ENCODE data around the gene TRIM29. TPM values are rescaled to one million over a fixed set of nuclear protein-coding genes. Genes with fewer than 3 reads are reported as not detected.

TRIM29 gene
- total and polyA plus RNA-seq, 2 of the 13 experiments (the other 11 are each of a cell fraction or from before 2014, with no cell fraction given), result 0.86 TPM

DNA sequence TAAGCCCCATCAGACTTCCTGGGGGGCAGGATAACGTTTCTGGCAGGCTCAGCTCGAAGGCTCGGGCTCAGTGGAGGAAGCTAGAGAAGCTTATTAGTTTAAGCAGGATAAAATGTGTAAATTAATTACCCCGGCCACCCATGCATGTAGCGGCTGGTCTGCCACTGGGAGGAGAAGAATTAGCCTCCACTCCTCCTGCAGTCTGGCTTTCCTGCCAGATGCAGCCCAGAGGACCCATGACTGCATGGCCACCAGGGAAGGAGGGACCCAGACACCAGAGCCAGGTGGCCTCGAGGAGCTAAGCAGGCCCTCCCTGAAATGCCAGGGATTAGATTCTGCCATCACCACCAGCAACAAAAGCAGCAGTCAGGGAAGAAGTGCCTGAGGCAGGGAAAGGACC lies 32.3 kb downstream of the TRIM29 start (continued):
- TF ChIP-seq, protein P1, sequence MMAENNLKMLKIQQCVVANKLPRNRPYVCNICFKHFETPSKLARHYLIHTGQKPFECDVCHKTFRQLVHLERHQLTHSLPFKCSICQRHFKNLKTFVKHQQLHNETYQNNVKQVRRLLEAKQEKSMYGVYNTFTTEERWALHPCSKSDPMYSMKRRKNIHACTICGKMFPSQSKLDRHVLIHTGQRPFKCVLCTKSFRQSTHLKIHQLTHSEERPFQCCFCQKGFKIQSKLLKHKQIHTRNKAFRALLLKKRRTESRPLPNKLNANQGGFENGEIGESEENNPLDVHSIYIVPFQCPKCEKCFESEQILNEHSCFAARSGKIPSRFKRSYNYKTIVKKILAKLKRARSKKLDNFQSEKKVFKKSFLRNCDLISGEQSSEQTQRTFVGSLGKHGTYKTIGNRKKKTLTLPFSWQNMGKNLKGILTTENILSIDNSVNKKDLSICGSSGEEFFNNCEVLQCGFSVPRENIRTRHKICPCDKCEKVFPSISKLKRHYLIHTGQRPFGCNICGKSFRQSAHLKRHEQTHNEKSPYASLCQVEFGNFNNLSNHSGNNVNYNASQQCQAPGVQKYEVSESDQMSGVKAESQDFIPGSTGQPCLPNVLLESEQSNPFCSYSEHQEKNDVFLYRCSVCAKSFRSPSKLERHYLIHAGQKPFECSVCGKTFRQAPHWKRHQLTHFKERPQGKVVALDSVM (CRISPR knock-in tag; IDR thresholded peaks at IDR 0.05), result no peak
- no peak for TF ChIP-seq HNRNPL (IDR thresholded peaks at IDR 0.05; ENCODE audit: low read depth, low read length)
- TF ChIP-seq, protein P2, sequence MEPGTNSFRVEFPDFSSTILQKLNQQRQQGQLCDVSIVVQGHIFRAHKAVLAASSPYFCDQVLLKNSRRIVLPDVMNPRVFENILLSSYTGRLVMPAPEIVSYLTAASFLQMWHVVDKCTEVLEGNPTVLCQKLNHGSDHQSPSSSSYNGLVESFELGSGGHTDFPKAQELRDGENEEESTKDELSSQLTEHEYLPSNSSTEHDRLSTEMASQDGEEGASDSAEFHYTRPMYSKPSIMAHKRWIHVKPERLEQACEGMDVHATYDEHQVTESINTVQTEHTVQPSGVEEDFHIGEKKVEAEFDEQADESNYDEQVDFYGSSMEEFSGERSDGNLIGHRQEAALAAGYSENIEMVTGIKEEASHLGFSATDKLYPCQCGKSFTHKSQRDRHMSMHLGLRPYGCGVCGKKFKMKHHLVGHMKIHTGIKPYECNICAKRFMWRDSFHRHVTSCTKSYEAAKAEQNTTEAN (CRISPR knock-in tag; conservative IDR thresholded peaks at IDR 0.05), result no peak
- no peak for TF ChIP-seq PITX1 (CRISPR knock-in tag; IDR thresholded peaks at IDR 0.05)
- TF ChIP-seq ZNF337 (CRISPR knock-in tag; IDR thresholded peaks at IDR 0.05; ENCODE audit: borderline replicate concordance, low read depth), result no peak
- no peak for TF ChIP-seq ZNF839 (CRISPR knock-in tag; IDR thresholded peaks at IDR 0.05; ENCODE audit: borderline replicate concordance)
- TF ChIP-seq, protein P3, sequence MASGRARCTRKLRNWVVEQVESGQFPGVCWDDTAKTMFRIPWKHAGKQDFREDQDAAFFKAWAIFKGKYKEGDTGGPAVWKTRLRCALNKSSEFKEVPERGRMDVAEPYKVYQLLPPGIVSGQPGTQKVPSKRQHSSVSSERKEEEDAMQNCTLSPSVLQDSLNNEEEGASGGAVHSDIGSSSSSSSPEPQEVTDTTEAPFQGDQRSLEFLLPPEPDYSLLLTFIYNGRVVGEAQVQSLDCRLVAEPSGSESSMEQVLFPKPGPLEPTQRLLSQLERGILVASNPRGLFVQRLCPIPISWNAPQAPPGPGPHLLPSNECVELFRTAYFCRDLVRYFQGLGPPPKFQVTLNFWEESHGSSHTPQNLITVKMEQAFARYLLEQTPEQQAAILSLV (CRISPR knock-in tag; IDR thresholded peaks at IDR 0.05; ENCODE audit: borderline replicate concordance), result no peak
- no peak for TF ChIP-seq ZNF543 (CRISPR knock-in tag; IDR thresholded peaks at IDR 0.05)

GRCh38 chr11:120104041-120104565 lies 33.8 kb downstream of the TRIM29 start:
- H3K79me2 ChIP-seq (ENCODE audit: insufficient read depth, low read length), result no peaks in the 10 kb centered on the region
- H3K9ac ChIP-seq (ENCODE audit: insufficient read depth, low read depth, low read length), result no peak overlapping the region
- H3K36me3 ChIP-seq (replicated peaks in 1 of 2; ENCODE audit: control insufficient read depth in 1 of 2, insufficient read depth in 2 of 2, low read length in 2 of 2), result no peaks in the 10 kb centered on the region
- no peak for DNase-seq (ENCODE audit: low spot score)
- ChIA-PET POLR2A (no interaction called here), CTCF (ENCODE audit: low intra/inter-chr PET ratio, low total read pairs) (no interaction called here)
- peaks cover 4 to 45% of the 10 kb centered on the region in 2 experiments; a peak in 4 of 5 replicates for H3K27me3 ChIP-seq (ENCODE audit: control insufficient read depth in 1 of 2, insufficient read depth in 2 of 2, low read length in 2 of 2)
- no peaks in the 10 kb centered on the region for H3K4me1 ChIP-seq (ENCODE audit: insufficient read depth, low read length)
- ATAC-seq, result no peak
- H3K4me3 ChIP-seq (replicated peaks in 1 of 3; ENCODE audit: insufficient read depth in 1 of 3, low read depth in 2 of 3, low read length in 3 of 3), result no peak overlapping the region
- in situ Hi-C loops (cut with HindIII; ENCODE audit: extremely low pct_ligation_motif_present, low pct_unique_long_range_greater_than_20kb), result loop anchor here (10.0 kb wide), 2 partner anchors 439 to 619 kb away; no protein-coding TSS in a partner anchor
- no TSS peak for BruUV-seq (replicated peaks)
- no peak overlapping the region for H3K4me2 ChIP-seq (ENCODE audit: low read depth, low read length)
- no peaks in the 10 kb centered on the region; the same call in 1 of the 2 replicates for H4K20me1 ChIP-seq (ENCODE audit: insufficient read depth, low read length)
- no peak overlapping the region for H3K27ac ChIP-seq (ENCODE audit: extremely low read length, insufficient read depth, low read length)
- intact Hi-C loops (cut with micrococcal nuclease; ENCODE audit: unreplicated experiment), result no loop called here
- H2AFZ ChIP-seq (ENCODE audit: low read length), result no peak overlapping the region
- no peaks in the 10 kb centered on the region for H3K9me3 ChIP-seq (ENCODE audit: low read length)
- FAIRE-seq, result no peak
- WGBS (ENCODE audit: low lambda C conversion rate), result 44% methylated on average over 15 of the region's 15 CpGs
- TF ChIP-seq, protein P4, sequence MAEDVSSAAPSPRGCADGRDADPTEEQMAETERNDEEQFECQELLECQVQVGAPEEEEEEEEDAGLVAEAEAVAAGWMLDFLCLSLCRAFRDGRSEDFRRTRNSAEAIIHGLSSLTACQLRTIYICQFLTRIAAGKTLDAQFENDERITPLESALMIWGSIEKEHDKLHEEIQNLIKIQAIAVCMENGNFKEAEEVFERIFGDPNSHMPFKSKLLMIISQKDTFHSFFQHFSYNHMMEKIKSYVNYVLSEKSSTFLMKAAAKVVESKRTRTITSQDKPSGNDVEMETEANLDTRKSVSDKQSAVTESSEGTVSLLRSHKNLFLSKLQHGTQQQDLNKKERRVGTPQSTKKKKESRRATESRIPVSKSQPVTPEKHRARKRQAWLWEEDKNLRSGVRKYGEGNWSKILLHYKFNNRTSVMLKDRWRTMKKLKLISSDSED (CRISPR knock-in tag; IDR thresholded peaks at IDR 0.05), result no peak
- TF ChIP-seq, protein P5, sequence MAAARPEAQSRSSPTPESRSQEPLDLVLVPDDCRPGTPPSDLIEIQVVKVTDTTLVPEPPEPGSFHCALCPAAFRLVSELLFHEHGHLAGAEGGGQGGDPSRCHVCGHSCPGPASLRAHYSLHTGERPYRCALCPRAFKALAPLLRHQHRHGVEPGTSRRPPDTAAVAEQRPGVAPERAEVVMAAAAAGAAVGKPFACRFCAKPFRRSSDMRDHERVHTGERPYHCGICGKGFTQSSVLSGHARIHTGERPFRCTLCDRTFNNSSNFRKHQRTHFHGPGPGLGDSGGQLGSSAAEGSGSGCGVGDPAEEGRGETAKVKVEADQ (CRISPR knock-in tag; IDR thresholded peaks at IDR 0.05; ENCODE audit: borderline replicate concordance), result no peak
- TF ChIP-seq HNRNPH1 (optimal IDR thresholded peaks at IDR 0.05; ENCODE audit: low read depth, low read length) (no peak), ZNF496 (CRISPR knock-in tag; IDR thresholded peaks at IDR 0.05; ENCODE audit: insufficient replicate concordance) (no peak), MYNN (CRISPR knock-in tag; IDR thresholded peaks at IDR 0.05; ENCODE audit: low read depth) (no peak), TBP (CRISPR knock-in tag; IDR thresholded peaks at IDR 0.05) (no peak)

All from HepG2 (cell line).